Measurements from ENCODE around the gene PGM2L1.

Gene PGM2L1

DNA sequence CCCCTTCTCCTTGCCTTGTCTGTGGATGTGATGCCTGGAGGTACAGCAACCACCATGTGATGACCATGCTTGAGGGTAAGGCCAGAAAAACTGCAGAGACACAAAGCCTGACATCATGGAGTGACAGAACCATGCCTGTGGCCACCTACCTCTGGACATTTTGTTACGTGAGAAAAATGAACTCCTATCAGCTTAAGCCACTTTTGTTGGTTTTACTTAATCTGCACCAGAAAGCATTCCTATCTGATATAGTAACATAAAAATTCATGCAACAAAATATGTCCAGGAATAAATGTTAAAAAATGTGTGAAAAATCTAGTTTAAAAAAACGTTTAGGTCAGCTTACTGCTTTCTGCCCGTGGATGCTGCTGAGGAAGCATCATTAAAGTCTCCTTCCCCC, 44.2 kb downstream of the PGM2L1 start:
- DNase-seq (ENCODE audit: low read depth) = no peak
- no peak overlapping the region for H3K4me3 ChIP-seq (ENCODE audit: low read depth, low read length)
- TF ChIP-seq, protein P1, sequence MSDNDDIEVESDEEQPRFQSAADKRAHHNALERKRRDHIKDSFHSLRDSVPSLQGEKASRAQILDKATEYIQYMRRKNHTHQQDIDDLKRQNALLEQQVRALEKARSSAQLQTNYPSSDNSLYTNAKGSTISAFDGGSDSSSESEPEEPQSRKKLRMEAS (IDR thresholded peaks at IDR 0.05; ENCODE audit: low read depth, low read length) = no peak
- no peak for TF ChIP-seq MYC (IDR thresholded peaks at IDR 0.05; ENCODE audit: low read depth, low read length)
- TF ChIP-seq, protein P2, sequence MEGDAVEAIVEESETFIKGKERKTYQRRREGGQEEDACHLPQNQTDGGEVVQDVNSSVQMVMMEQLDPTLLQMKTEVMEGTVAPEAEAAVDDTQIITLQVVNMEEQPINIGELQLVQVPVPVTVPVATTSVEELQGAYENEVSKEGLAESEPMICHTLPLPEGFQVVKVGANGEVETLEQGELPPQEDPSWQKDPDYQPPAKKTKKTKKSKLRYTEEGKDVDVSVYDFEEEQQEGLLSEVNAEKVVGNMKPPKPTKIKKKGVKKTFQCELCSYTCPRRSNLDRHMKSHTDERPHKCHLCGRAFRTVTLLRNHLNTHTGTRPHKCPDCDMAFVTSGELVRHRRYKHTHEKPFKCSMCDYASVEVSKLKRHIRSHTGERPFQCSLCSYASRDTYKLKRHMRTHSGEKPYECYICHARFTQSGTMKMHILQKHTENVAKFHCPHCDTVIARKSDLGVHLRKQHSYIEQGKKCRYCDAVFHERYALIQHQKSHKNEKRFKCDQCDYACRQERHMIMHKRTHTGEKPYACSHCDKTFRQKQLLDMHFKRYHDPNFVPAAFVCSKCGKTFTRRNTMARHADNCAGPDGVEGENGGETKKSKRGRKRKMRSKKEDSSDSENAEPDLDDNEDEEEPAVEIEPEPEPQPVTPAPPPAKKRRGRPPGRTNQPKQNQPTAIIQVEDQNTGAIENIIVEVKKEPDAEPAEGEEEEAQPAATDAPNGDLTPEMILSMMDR (IDR thresholded peaks at IDR 0.05; ENCODE audit: low read depth, low read length) = no peak
- TF ChIP-seq POLR2A (IDR thresholded peaks at IDR 0.05; ENCODE audit: extremely low read depth, insufficient read length) = no peak

DNA sequence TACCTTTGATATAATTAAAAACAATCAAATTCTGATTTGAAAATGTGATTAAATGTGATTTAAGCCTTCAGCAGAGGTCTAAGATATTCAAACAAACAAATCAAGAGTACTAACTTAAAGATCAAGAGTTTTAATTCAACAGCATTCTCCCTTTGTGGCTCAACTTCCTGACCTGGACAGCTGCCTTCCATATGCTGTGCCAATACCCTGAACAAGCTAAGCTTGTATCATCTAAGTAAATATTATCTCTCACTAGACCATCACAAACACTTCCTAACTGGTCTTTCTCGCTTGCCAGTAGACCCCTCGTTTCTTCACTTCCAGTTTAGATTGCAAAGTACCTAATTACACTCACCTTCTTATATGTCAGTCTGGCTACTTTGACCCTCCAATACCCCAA, 50.9 kb downstream of the PGM2L1 start:
- no peak for TF ChIP-seq MYC (IDR thresholded peaks at IDR 0.05; ENCODE audit: low read depth, low read length)
- TF ChIP-seq, protein P1 (IDR thresholded peaks at IDR 0.05; ENCODE audit: low read depth, low read length) = no peak
- no peak for TF ChIP-seq POLR2A (IDR thresholded peaks at IDR 0.05; ENCODE audit: extremely low read depth, insufficient read length)
- TF ChIP-seq, protein P2 (IDR thresholded peaks at IDR 0.05; ENCODE audit: low read depth, low read length) = no peak
- DNase-seq (ENCODE audit: low read depth) = no peak
- H3K4me3 ChIP-seq (ENCODE audit: low read depth, low read length) = no peak overlapping the region

DNA sequence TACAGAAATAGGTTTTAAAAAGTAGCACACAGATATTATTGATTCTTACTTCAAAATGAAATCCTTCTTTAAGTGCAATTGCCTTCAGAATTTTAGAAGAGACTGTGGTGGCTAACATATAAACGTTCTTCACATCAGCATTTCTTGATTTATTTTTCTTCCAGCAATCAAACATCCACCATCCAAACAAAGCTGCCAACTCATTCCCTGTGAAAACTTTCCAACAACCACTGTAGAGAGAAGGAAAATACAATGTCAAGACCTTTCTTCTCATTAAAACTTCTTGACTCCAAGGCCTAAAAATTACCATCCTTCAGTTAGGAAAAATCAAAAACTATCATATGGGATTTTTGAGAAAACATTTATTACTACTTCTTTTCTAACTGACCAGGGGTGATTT, 52.8 kb downstream of the PGM2L1 start:
- TF ChIP-seq, protein P2 (IDR thresholded peaks at IDR 0.05; ENCODE audit: low read depth, low read length) = no peak
- no peak for TF ChIP-seq MYC (IDR thresholded peaks at IDR 0.05; ENCODE audit: low read depth, low read length)
- TF ChIP-seq, protein P1 (IDR thresholded peaks at IDR 0.05; ENCODE audit: low read depth, low read length) = no peak
- TF ChIP-seq POLR2A (IDR thresholded peaks at IDR 0.05; ENCODE audit: extremely low read depth, insufficient read length) = no peak
- no peak for DNase-seq (ENCODE audit: low read depth)
- H3K4me3 ChIP-seq (ENCODE audit: low read depth, low read length) = no peak overlapping the region

DNA sequence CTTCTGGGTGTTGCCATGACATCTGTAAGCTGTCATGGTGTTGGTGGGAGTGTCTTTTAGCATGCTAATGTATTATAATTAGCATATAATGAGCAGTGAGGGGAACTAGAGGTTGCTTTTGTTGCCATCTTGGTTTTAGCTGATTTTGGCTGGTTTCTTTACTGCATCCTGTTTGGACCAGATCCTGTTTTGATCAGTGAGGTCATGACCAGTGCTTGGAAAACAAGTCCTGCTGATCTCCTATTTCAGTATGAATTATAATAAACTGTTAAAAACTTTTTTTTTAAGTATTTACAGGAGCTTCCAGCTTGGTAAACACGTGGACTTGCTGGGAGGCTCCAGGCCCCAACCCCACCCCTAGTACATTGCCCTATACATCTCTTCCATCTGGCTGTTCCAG, 56.3 kb downstream of the PGM2L1 start:
- TF ChIP-seq POLR2A (IDR thresholded peaks at IDR 0.05; ENCODE audit: extremely low read depth, insufficient read length) = no peak
- no peak for TF ChIP-seq MYC (IDR thresholded peaks at IDR 0.05; ENCODE audit: low read depth, low read length)
- TF ChIP-seq, protein P1 (IDR thresholded peaks at IDR 0.05; ENCODE audit: low read depth, low read length) = no peak
- TF ChIP-seq, protein P2 (IDR thresholded peaks at IDR 0.05; ENCODE audit: low read depth, low read length) = no peak
- no peak for DNase-seq (ENCODE audit: low read depth)
- H3K4me3 ChIP-seq (ENCODE audit: low read depth, low read length) = no peak overlapping the region

DNA sequence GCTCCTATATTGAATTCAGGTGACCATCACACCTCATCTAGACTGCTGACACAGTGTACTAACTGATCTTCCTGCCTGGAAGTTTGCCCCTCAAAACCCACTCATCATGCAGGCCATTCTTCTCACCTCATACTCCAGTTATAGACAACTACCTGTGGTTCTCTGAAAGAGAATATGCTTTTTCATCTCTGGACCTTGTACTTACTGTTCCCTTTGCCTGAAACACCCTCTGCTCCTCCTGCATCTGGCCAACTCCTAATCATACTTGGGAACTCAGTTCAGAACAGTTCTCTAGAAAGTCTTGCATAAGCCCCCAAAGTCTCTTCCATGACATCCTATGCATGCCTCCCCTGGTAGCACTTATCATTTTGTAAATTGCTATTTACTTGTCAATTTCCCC, 58.6 kb downstream of the PGM2L1 start:
- TF ChIP-seq, protein P2 (IDR thresholded peaks at IDR 0.05; ENCODE audit: low read depth, low read length) = no peak
- TF ChIP-seq, protein P1 (IDR thresholded peaks at IDR 0.05; ENCODE audit: low read depth, low read length) = no peak
- TF ChIP-seq POLR2A (IDR thresholded peaks at IDR 0.05; ENCODE audit: extremely low read depth, insufficient read length) (no peak), MYC (IDR thresholded peaks at IDR 0.05; ENCODE audit: low read depth, low read length) (no peak)
- no peak overlapping the region for H3K4me3 ChIP-seq (ENCODE audit: low read depth, low read length)
- DNase-seq (ENCODE audit: low read depth) = no peak

DNA sequence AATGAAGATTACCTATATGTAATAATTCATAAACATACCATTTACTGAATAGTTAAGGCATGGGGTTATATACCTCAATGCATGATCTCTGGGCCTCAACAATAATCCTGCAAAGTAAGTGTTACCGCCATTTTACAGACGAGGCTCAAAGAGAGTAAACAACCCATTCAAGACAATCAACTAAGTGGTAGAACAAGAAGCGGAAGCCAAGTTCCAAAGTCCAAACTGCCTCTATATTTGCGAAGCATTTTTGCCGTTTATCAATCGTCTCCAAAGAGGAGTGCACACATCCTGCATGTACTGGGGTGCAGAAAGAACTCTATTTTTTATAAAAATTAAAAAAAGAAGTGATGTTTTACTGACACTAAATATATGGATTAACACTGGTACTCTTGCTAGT, 59.3 kb downstream of the PGM2L1 start:
- TF ChIP-seq, protein P1 (IDR thresholded peaks at IDR 0.05; ENCODE audit: low read depth, low read length) = no peak
- TF ChIP-seq POLR2A (IDR thresholded peaks at IDR 0.05; ENCODE audit: extremely low read depth, insufficient read length) (no peak), MYC (IDR thresholded peaks at IDR 0.05; ENCODE audit: low read depth, low read length) (no peak)
- TF ChIP-seq, protein P2 (IDR thresholded peaks at IDR 0.05; ENCODE audit: low read depth, low read length) = no peak
- DNase-seq (ENCODE audit: low read depth) = no peak
- H3K4me3 ChIP-seq (ENCODE audit: low read depth, low read length) = no peak overlapping the region

Measured in NB4 (cell line).